Fibroblast of the aortic adventitia (primary cell): Measurements from ENCODE around the gene PRF1. TPM values are rescaled to one million over a fixed set of nuclear protein-coding genes. Genes with fewer than 3 reads are reported as not detected.

ENCODE experiments used
- DNase-seq: peaks from one replicate; pipeline ENCODE4 v3.0.0-alpha.2; 2010; ENCODE audit warnings: low read depth
- H3K4me3 ChIP-seq: 2 replicates; pipeline ENCODE4 v1.5.1; 2011; ENCODE audit warnings: low read depth, mild to moderate bottlenecking, control low read depth, low read length, moderate library complexity
- CTCF ChIP-seq: IDR thresholded peaks from 2 replicates; pipeline ENCODE4 v1.5.1; 2011; ENCODE audit warnings: mild to moderate bottlenecking, low read length, control low read depth, inconsistent platforms; ENCODE audit not compliant: insufficient read depth
- total RNA-seq: library from RNA; depleted of rRNA; stranded (reverse); fragments of >200 nt; gene quantifications from 2 replicates; pipeline ENCODE4 v1.2.3, GENCODE V29; 2012; ENCODE audit warnings: low replicate concordance

PRF1 gene
- total RNA-seq, 1 donor, result not detected

DNA sequence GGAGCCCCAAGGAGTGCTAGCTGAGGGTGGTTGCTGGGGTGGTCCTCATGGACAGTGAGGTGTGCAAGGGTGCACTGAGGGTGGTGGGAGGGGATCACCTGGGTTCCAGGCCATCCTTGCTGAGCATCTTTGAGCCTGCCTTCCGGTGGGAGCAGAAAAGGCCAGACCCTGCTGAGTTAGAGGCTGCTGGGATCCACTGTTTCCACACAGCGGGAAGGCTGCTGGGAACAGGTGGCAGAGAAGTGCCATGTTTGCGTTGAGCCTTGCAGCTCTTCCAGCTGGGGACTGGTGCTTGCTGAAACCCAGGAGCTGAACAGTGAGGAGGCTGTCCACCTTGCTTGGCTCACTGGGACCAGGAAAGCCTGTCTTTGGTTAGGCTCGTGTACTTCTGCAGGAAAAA is 34.9 kb downstream of the PRF1 start:
- DNase-seq, result no peak
- TF ChIP-seq CTCF, result no peak
- no peak overlapping the region for H3K4me3 ChIP-seq

GRCh38 chr10:70566515-70567290 is 35.8 kb downstream of the PRF1 start:
- DNase-seq, result no peak
- TF ChIP-seq CTCF, result no peak

DNA sequence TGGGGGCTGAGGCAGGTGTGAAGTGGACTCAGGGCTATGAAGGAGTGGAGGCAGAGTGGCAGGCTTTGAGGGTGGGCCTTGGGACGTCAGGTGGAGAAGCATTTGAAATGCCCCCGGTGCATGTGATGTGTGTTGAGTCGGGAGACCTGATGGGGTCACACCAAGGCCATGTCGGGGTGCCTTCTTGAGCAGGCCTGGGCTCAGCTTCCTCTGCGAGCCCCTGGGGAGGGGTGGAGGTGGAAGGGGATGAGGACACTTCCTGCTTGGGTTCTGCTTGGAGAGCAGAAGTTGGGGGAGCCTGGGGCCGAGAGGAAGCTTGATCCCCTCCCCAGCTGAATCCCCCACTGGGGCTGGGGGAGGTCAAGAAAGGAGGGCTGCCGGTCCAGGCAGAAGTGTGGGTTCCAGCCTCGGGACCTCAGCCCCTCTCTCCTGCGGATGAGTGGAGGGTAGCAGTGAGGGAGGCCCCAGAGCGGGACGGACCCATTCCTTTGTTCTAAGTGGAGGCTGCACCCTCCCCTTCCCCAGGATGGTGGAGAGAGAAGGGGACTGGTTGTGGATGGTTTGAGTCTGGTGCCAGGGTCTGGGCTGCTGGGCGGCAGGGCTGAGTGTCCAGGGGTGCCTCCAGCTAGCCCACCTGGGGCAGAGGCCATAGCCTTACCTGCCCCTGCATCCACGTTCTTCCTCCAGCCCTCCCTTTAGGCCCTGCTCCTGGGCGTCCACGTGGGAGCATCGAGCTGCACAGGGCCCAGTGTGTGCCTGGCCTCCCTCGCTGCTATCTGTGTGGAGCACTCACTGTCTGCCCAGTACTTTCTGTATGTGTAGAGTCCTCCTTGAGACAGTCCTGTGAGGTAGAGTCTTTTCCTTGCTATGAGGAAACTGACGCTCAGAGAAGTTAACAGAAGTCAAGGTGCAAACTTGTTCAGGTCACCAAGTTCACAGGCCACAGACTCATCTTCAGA is 36.7 kb downstream of the PRF1 start:
- no peak for DNase-seq
- no peak for TF ChIP-seq CTCF

More at GRCh38 chr10:70566515-70567290, 35.8 kb downstream of the PRF1 start:
- no peak overlapping the region for H3K4me3 ChIP-seq

DNA sequence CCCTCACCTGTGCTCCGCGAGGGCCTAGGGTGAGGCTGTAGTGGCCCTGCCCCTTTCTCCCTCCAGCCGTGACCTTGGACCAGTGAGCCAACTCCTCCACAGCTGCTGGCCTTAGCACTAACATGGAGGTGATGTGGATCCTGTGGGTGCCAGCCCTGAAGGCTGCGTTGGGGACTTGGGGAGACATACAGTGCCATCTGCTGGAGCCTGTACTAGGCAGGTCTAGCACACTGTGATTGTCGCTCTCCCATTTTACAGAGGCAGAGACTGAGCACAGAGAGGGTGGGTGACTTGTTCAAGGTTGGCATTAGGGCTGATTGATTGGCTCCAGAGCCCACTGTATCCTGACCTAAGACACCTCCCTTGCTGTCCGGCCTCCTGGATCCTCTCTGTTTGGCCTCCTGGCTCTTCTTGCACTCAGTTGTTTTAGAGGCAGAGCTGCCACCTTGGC is 37.6 kb downstream of the PRF1 start:
- no peak for TF ChIP-seq CTCF
- DNase-seq, result no peak
- no peak overlapping the region for H3K4me3 ChIP-seq

More for the DNA sequence above, 36.7 kb downstream of the PRF1 start:
- H3K4me3 ChIP-seq, result no peak overlapping the region

GRCh38 chr10:70564113-70564725 is 38.3 kb downstream of the PRF1 start:
- H3K4me3 ChIP-seq, result no peak overlapping the region
- no peak for TF ChIP-seq CTCF
- no peak for DNase-seq

- no peak for DNase-seq
- no peak overlapping the region for H3K4me3 ChIP-seq
- no peak for TF ChIP-seq CTCF
Observed at GRCh38 chr10:70563230-70563629, 39.3 kb downstream of the PRF1 start.
